NCI-H526 (cell line): ENCODE results near the gene SASH1.
A peak's percentile ranks its signal among the peaks of the same experiment; 100 is the strongest.
"Not testable (repeated sequence)": the region's sequence is repeated elsewhere in the genome, so short reads cannot be mapped to it uniquely, and the experiment has no call there.

Experiments
- DNase-seq, 2 experiments: peaks; one replicate each; lab custom pipeline; 2025; lab: John Stamatoyannopoulos, UW

The SASH1 gene

DNA sequence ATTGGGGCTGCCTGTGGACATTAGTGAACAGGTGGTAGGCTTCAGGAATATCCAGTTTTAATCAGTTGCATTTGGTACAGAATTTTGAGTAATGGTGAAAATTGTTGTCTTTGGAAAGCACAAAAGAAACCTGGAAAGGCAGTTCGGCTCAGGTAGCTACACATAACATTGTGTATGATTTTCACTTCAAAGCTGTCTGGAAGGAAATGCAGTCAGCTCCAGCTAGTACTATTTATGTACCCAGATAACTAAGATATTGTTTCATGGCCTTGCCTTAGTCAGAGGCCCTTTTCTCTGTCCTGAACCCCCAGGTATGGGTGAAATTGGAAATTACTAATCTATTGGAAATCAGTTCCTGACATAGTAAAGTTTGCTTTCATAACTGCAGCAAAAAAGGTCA is 208.6 kb downstream of the SASH1 start:
- no peak for DNase-seq

DNA sequence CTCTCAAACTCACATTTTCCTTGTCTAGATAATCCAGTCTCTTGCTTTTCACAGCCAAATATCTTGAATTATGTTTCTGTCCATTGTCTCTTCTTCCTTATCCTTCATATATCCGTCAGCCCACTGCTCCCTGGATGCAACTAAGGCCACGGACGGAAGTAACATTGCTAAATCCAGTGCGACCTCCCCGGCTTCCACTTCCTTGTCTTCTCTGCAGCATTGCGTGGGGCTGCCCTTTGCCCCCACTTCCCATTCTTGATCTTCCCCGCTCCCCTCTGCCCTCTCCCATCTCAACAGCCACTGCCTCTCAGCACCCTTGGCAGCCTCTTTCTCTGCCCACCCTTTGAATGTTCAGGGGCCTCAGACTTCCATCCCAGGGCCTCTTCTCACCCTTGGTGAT is 213.8 kb downstream of the SASH1 start:
- DNase-seq = no peak

DNA sequence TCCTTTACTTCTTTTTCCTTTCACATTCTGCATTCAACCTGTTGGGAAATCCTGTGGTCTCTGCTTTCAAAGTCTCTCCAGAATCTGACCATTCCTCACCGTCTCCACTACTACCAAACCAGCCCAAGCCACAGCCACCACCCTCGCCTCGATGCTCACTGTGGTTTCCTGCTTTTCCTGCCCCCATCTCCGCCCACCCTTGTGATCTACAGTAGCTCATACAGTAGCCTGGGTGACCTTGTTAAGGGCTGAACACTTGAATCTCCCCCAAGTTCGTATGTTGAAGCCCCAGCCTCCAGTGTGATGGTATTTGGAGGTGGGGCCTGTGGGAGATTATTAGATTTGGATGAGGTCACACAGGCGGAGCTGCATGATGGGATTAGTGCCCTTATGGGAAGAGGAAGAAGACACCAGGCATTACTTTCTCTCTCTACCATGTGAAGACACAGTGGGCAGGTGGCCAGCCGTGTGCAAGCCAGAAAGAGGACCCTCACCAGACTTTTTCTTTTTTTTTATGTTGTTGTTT is 215.2 kb downstream of the SASH1 start:
- no peak for DNase-seq

DNA sequence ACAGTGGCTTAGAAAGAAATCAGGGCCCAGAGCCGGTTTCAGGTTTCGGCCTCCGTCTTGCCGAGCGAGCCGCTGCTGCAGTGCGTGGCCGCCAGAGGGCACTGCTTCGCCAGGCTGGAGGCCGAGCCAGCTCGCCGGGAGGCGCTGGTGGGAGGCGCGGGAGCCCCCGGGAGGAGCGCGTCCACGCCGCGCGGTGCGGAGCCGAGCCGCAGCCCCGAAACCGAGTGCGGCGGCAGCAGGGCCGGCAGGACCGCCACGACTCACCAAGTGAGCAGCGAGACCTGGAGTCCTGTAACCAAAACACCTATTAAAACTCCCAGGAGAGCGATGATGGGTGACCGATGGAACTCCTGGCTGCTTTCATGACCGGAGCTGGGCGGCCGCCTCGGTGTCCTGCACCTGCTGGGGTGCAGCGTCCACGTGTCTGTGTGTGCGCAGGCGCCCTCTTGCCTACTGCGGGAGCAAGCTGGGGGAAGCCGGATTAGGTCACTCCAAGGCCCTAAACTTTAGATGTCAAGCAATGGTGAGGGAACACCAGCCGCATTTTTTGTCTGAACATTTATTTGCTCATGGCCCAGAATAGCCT is 217.3 kb downstream of the SASH1 start:
- DNase-seq = peak; percentile 54 to 85

DNA sequence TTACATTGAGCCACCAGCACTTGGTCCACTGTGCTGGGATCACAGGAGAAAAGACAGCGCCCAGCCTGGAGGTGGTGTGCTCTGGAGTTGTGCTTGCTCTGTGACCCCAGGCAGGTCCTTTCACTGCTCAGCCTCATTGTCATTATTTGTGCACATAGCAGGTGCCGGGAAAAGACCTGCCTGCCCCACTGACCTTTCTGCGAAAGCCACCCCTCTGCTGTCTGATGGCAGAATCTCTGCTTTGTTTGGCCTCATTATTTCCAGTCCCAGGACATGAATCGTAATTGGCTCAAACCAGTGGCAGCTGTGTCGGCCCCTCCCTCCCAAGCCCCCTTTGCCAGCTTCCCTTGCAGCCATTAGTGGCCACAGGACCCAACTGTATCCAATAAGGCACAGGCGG is 219.0 kb downstream of the SASH1 start:
- DNase-seq = no peak

DNA sequence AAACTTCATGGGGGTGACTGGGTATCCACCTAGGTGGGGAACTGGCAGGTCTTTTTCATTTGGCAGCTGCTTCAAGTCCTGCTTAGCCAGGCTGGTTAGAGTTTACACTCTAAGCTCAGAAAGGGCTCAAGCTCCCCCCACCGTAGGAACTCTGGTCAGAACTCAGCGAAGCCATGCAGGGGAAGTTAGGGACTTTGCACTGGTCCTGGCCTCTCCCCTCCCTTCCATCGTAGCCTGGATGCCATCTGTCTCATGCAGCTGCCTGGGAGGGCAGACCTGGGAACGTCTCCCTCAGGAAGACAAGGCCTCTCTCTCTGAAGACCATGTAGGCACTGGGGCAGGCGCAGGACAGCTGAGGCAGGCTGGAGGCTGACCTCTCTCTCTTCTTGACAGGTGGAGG is 220.4 kb downstream of the SASH1 start:
- DNase-seq = no peak

DNA sequence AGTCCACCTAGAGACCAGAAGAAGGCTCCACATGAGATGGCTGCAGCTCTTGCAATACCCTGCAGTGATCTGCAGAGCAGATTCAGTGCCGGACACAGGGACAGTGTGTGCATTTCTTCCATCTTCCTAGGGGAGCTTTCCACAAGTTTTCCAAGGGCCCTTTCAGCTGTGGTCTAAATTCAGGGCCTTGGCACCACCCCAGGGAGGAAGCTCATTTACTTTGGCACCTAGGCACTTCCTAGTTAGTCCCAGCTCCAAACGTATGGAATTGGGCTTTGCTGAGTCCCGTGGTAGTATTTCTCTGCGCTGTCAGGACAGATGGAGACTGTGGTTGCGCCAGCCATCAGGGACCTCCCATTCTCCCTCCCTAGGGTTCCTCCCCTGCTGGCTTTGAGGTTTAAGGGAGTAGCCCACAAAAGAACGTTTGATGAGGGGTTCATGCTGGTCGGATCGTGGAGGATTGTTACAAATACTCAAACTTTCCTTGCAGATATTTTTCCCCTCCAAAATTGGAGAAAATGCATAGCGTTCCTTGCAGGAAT is 221.9 kb downstream of the SASH1 start:
- DNase-seq = no peak

DNA sequence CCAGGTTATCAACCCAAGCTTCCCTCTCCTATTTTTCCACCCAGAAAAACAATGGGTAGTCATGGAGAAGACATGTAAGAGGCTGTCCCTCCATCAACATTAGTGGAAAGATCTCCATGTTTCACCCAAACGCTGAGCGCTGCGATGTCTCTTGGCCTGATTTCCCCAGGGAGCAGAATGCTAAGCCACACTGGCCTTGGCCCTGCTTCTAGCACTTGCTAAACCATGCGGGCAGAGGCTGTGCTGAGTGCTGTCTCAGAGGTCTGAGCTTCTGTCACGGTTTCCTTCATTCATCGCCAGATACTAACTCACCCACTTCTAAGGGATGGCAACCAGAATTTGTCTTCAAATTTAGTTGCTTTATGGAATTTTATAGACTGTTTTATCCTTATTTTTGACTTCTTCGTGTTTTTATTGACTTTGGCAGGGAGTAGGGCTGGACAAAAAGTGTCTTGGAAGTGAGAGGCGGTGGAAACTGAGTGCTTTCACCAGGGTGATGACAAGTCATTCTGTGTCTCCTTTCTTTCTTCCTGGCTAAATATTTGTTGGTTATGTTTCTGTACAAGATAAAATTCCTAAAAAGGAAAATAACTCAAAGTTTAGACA is 222.8 kb downstream of the SASH1 start:
- no peak for DNase-seq

DNA sequence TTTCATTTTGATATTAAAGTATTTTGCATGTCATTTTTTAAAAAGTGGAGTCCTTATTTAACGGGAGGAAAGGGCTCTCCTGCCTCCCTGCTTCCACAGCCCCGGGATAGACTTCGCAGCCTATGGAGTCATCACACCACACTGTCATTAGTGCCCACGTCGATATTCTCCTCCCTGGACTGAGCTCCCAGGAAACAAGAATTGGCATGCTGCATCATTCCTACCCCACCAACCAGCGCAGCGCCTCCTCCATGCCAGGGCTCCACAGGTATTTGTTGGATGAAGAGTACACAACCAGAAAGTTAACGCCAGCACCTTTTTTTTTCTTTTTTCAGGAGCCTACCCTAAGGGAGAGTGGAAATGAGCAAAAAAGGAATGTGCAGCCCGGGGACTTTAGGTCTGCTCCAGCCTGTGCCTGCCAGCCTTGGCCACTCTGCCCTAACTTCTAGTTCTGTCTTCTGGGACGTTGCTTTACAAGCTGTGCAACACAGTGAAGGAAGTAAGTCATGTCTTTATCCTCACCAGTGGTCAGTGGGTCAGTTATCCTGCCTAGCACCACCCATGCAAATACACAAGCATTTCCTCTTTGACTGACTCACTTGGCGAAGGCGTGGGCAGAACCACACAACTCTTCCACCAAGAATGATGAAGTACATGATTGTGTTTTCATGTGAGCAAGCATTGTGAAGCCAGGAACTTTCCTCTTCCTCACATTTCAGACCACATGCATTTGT is 223.5 kb downstream of the SASH1 start:
- no peak for DNase-seq

DNA sequence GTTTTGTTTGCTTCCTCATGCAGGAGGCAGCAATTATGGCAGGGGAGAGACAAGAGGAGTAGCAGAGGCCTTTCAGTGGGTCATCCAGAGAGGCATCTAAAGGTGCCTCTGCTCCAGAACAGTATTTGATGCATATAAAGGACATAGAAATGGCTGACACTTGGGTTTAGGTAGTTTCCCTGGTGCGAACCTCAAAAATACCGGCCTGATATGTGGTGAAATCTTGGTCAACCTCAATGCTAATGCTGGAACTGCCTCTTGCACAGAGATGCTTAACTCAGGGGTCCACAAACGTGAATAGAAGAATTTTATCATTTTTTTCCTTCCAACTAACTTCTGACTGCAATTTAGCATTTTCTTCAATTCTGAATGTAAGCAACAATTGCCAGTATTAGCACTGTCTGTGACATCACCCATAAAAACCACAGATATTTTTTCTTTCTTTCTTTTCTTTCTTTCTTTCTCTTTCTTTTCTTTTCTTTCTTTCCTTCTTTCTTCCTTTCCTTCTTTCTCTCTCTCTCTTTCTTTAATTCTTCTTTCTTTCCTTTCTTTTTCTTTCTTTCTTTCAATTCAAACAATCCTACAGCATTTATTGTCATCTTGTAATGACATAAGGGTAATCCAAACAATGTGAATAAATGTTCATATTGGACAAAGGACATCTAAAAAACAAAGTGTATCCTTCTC is 224.2 kb downstream of the SASH1 start:
- no peak for DNase-seq

DNA sequence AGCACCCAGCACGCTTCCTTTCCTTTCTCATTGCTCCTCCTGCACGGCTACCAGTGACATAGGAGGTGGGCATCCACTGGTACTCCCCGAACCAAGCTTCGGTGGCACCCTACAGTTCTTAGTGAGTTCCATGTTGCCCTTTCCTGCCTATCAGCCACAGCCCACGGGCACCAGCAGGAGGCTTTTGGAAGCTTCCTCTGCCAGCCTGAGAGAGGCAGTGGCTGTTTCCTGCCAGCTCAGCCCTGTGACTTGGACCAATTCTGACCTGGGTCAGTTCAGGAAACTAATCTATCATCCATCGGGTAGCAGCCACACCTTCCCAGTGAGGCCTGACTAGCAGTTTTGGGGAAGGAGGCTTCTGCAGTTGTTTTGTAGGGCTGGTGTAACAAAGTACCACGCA is 227.8 kb downstream of the SASH1 start:
- DNase-seq = no peak

DNA sequence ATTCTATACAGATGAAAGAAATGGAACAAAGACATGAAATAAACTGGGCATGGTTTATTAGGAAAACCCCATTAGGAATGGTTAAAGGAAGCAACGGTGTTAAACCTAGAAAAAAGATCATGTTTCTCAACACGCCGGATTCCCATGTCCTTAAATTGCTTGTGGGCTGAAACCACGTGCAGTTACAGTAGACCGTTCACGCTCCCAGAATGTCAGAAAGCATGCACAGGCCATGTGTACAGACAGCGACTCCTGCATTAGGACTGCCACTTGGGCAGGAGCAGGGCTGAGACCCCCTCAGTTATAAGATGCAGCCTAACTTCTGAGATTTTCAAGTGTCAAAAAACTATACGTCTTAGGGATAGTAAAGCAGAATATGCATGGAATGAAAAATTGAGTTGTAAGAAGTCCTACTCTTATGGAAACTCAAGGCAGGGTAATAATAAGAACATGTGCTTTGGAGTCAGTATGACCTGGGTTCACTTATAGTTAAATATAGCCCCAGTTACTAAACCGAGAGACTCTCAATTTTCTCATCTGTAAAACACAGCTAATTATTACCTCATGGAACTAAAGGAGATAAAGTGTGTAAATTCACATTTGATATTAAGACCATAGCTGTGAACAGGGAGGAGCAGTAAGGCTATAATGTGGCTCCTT is 230.2 kb downstream of the SASH1 start:
- DNase-seq = no peak

DNA sequence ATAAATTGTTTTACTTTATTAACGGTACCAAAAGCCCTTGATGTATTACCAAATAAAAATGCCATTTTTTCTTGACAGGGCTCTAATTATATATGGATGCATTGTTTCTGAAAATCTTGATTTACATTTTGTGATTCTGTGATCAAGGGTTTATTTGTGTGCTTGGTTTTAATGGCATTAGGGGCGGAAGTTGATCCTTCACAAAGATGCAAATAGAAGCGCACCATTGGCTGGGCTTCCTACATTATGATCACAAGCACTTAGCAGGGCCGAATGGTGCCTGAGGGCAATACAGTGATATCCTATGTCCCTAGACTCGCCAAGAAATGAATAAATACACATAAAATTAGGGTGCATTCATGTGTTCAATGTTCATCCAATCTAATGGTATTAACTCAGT is 231.3 kb downstream of the SASH1 start:
- DNase-seq = no peak

DNA sequence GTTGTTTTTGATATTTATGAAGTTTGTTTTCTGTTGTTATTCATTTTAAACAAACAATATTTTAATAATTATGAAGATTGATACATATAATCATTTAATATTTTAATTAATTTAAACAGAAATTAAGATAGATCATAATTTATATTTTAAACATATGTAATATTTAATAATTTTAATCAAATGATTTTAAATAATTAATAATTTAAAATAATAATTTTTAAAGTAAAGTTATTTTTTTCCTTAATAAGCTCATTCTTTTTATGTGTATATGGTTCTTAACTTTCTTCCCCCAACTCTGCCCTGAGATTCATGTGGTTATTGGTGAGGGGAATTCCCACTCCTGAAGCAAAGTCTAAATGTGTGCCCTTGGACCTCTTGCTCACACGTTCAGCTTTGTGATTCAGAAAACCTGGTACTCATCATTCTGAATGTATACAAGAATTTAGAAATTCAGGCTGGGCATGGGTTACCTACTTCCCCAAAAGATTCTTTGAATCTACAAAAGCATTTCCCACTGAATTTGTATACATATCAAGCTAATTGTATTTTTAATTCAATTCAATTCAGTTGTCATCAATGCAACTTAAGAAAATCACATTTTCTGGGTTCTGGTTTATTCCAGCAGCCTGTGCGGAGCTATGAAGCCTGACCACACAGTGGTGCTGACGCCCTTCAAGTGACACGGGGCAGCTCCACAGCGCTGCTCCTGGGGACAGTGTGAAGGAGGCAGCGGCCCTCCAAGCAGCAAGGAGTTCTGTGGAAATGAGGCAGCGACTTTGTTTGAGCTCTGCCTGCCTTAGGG is 235.2 kb downstream of the SASH1 start:
- DNase-seq = peak; percentile 52 to 81

DNA sequence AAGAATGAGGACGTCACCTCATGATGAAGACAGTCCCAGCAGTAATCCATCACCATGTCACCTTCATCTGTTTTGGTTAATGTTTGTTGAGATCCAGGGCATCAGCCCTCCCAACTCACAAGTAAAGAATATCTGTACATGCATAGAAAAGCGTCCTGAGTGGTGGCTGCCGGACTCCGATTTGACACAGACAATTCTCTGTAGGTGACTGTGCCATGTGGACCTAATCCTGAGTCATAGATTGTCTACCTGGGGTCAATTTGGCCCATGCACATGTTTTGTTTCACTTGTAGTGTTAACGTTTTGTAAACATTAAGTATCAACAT is 235.8 kb downstream of the SASH1 start:
- DNase-seq = no peak

DNA sequence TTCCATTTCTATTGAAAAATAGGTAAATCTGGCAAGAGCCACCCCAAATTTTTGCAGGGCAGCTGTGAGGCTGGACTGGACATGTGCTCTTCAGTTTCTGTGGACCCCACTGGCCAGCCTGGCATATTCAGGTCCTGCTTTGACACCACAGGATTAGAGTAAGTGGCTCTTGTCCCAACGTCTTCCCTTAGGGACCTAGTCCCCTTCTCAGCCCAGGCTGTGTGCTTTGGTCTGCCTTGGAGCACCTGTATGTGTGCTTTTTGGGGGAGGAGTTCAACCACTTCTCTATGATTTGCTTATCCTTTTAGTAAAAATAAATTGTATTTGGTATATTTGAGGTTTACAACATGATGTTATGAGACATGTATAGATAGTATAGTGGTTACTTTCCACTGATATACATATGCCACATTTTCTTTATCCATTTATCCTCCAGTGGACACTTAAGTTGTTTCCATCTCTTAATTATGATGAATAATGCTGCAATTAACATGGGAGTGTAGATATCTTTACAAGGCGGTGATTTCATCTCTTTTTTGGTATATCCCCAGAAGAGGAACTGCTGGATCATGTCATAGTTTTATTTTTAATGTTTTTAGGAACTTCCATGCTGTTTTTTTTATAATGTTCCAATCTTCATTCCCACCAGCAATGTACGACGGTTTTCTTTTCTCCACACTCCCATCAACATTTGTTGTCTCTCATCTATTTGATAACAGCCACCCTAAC is 236.4 kb downstream of the SASH1 start:
- DNase-seq = no peak

DNA sequence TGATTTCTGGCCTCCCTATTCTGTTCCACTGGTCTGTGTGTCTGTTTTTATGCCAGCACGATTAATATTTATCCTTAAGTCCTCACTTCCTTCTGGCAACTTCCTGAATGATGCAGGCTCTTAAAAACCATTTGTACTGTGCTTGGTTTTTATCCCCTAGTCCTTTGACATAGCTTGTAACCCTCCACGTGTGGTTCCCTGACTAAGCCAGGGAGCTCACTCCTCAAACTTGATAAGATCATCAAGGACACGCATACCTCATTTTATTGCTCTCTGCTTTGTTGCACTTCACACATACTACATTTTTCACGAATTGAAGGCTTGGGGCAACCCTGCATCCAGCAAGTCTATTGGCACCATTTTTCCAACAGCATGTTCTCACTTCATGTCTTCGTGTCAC is 237.8 kb downstream of the SASH1 start:
- no peak for DNase-seq

DNA sequence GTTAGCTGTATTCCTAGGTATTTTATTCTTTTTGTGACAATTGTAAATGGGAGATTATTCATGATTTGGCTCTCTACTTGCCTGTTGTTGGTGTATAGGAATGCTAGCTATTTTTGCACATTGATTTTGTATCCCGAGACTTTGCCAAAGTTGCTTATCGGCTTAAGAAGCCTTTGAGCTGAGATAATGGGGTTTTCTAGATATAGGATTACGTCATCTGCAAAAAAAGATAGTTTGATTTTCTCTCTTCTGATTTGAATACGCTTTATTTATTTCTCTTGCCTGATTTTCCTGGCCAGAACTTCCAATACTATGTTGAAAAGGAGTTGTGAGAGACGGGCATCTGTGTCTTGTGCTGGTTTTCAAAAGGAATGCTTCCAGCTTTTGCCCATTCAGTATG is 241.0 kb downstream of the SASH1 start:
- DNase-seq = no peak

DNA sequence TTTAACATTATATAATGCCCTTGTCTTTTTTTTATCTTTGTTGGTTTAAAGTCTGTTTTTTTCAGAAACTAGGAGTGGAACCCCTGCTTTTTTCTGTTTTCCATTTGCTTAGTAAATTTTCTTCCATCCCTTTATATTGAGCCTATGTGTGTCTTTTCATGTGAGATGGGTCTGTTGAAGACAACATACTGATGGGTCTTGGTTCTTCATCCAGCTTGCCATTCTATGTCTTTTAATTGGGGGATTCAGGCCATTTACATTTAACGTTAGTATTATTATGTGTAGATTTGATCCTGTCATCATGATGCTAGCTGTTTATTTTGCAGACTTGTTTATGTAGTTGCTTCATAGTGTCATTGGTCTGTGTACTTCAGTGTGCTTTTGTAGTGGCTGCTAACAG is 243.0 kb downstream of the SASH1 start:
- not testable (repeated sequence) for DNase-seq

DNA sequence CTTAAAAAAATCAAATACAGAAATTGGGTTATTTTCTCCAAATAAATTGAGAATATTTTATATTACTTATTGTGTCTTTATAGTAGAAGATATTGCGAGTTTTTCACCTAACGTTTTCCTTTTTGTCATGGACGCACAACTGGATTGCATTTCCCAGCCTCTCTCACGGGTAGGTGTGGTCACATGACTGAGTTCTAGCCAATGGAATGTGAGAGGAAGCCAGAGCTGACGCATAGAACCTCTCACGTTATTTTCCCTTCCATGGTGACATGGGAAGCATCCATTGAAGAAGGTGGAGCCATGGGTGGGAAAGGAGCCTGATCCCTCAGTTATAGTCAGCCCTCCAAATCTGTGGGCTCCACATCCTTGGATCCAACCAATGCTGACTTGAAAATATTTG is 248.2 kb downstream of the SASH1 start:
- no peak for DNase-seq

DNA sequence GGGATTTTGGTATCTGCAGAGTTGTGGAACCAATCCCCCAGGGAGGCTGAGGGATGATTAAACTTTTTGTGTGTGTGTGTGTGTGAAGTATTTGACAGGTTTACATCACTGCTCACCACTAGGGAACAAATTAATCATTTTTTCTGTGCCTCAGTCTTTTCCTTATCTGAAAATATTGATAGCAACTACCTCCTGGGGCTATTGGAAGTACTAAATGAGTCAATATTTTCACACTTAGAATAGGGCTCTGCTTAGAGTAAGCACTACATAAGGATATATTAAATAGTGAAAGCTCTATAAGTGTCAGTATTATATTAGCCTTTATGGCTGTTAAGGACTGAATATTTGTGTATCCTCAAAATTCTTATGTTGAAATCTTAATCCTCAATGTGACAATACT is 249.0 kb downstream of the SASH1 start:
- DNase-seq = no peak
